ENCODE data around the gene GFOD2.

GFOD2 gene

GRCh38 chr16:67641779-67642708, 77.1 kb downstream of the GFOD2 start:
- H3K4me1 ChIP-seq (ENCODE audit: control insufficient read depth, insufficient read depth, low read length), result peaks cover 19% of the 10 kb centered on the region
- H3K9ac ChIP-seq (ENCODE audit: low read length in 2 of 2), result no peak overlapping the region
- peak overlapping the region; percentile 58 for H3K27ac ChIP-seq (ENCODE audit: low read length)
- H3K9me3 ChIP-seq (ENCODE audit: control insufficient read depth in 2 of 2, low read length in 2 of 2), result no peaks in the 10 kb centered on the region
- peak overlapping the region in 1 of 2 donors; percentile 29 for H3K4me3 ChIP-seq (ENCODE audit: low read length in 2 of 2)
- H3K27me3 ChIP-seq (ENCODE audit: control insufficient read depth in 1 of 2, insufficient read depth in 2 of 2, low read length in 2 of 2), result peaks cover 9 to 11% of the 10 kb centered on the region in 2 donors
- peaks cover 12 to 14% of the 10 kb centered on the region in 2 donors for H3K36me3 ChIP-seq (ENCODE audit: control insufficient read depth in 2 of 2, insufficient read depth in 2 of 2, low read length in 2 of 2)

GRCh38 chr16:67637625-67638024, 81.5 kb downstream of the GFOD2 start:
- H3K27me3 ChIP-seq (ENCODE audit: control insufficient read depth in 1 of 2, insufficient read depth in 2 of 2, low read length in 2 of 2), result no peaks in the 10 kb centered on the region
- H3K9ac ChIP-seq (ENCODE audit: low read length in 2 of 2), result no peak overlapping the region
- peaks cover 16% of the 10 kb centered on the region for H3K4me1 ChIP-seq (ENCODE audit: control insufficient read depth, insufficient read depth, low read length)
- H3K27ac ChIP-seq (ENCODE audit: low read length), result no peak overlapping the region
- no peak overlapping the region for H3K4me3 ChIP-seq (ENCODE audit: low read length in 2 of 2)
- H3K9me3 ChIP-seq (ENCODE audit: control insufficient read depth in 2 of 2, low read length in 2 of 2), result no peaks in the 10 kb centered on the region
- H3K36me3 ChIP-seq (ENCODE audit: control insufficient read depth in 2 of 2, insufficient read depth in 2 of 2, low read length in 2 of 2), result peaks cover 23% of the 10 kb centered on the region in 2 donors

GRCh38 chr16:67636713-67637112, 82.4 kb downstream of the GFOD2 start:
- no peak overlapping the region for H3K27ac ChIP-seq (ENCODE audit: low read length)
- no peaks in the 10 kb centered on the region for H3K27me3 ChIP-seq (ENCODE audit: control insufficient read depth in 1 of 2, insufficient read depth in 2 of 2, low read length in 2 of 2)
- peaks cover 15% of the 10 kb centered on the region for H3K4me1 ChIP-seq (ENCODE audit: control insufficient read depth, insufficient read depth, low read length)
- H3K4me3 ChIP-seq (ENCODE audit: low read length in 2 of 2), result no peak overlapping the region
- H3K9ac ChIP-seq (ENCODE audit: low read length in 2 of 2), result no peak overlapping the region
- no peaks in the 10 kb centered on the region for H3K9me3 ChIP-seq (ENCODE audit: control insufficient read depth in 2 of 2, low read length in 2 of 2)
- peaks cover 27 to 28% of the 10 kb centered on the region in 2 donors for H3K36me3 ChIP-seq (ENCODE audit: control insufficient read depth in 2 of 2, insufficient read depth in 2 of 2, low read length in 2 of 2)

- H3K4me1 ChIP-seq (ENCODE audit: control insufficient read depth, insufficient read depth, low read length), result peaks cover 8% of the 10 kb centered on the region
- H3K9ac ChIP-seq (ENCODE audit: low read length in 2 of 2), result no peak overlapping the region
- no peaks in the 10 kb centered on the region for H3K27me3 ChIP-seq (ENCODE audit: control insufficient read depth in 1 of 2, insufficient read depth in 2 of 2, low read length in 2 of 2)
- no peak overlapping the region for H3K27ac ChIP-seq (ENCODE audit: low read length)
- peaks cover 24 to 30% of the 10 kb centered on the region in 2 donors for H3K36me3 ChIP-seq (ENCODE audit: control insufficient read depth in 2 of 2, insufficient read depth in 2 of 2, low read length in 2 of 2)
- no peak overlapping the region for H3K4me3 ChIP-seq (ENCODE audit: low read length in 2 of 2)
- H3K9me3 ChIP-seq (ENCODE audit: control insufficient read depth in 2 of 2, low read length in 2 of 2), result no peaks in the 10 kb centered on the region
These were observed 86.5 kb downstream of the GFOD2 start for GRCh38 chr16:67632415-67633172.

GRCh38 chr16:67628216-67628615, 90.9 kb downstream of the GFOD2 start:
- peaks cover 8% of the 10 kb centered on the region for H3K4me1 ChIP-seq (ENCODE audit: control insufficient read depth, insufficient read depth, low read length)
- no peak overlapping the region for H3K27ac ChIP-seq (ENCODE audit: low read length)
- no peak overlapping the region for H3K4me3 ChIP-seq (ENCODE audit: low read length in 2 of 2)
- no peaks in the 10 kb centered on the region for H3K27me3 ChIP-seq (ENCODE audit: control insufficient read depth in 1 of 2, insufficient read depth in 2 of 2, low read length in 2 of 2)
- no peak overlapping the region for H3K9ac ChIP-seq (ENCODE audit: low read length in 2 of 2)
- no peaks in the 10 kb centered on the region for H3K9me3 ChIP-seq (ENCODE audit: control insufficient read depth in 2 of 2, low read length in 2 of 2)
- H3K36me3 ChIP-seq (ENCODE audit: control insufficient read depth in 2 of 2, insufficient read depth in 2 of 2, low read length in 2 of 2), result peaks cover 32 to 36% of the 10 kb centered on the region in 2 donors
